Glutamatergic neuron (in vitro differentiated cells): ENCODE results near the gene ZNF862. TPM values are rescaled to one million over a fixed set of nuclear protein-coding genes. Genes with fewer than 3 reads are reported as not detected.

Experiments used
- DNase-seq: peaks from one replicate; pipeline ENCODE4 v3.0.0; 2022
- H3K27ac Mint-ChIP-seq: one replicate; pipeline ENCODE4 v1.8.0; 2020; ENCODE audit warnings: mild to moderate bottlenecking, mixed read lengths, inconsistent platforms; ENCODE audit not compliant: unreplicated experiment
- H3K27me3 Mint-ChIP-seq: one replicate; pipeline ENCODE4 v1.8.0; 2020; ENCODE audit warnings: mild to moderate bottlenecking, moderate library complexity, mixed read lengths, inconsistent platforms; ENCODE audit not compliant: unreplicated experiment
- H3K36me3 Mint-ChIP-seq: one replicate; pipeline ENCODE4 v1.8.0; 2020; ENCODE audit warnings: mild to moderate bottlenecking, mixed read lengths, inconsistent platforms; ENCODE audit not compliant: unreplicated experiment
- H3K4me1 Mint-ChIP-seq: one replicate; pipeline ENCODE4 v1.8.0; 2020; ENCODE audit warnings: mild to moderate bottlenecking, low read depth, mixed read lengths, inconsistent platforms; ENCODE audit not compliant: unreplicated experiment
- H3K4me3 Mint-ChIP-seq: one replicate; pipeline ENCODE4 v1.8.0; 2020; ENCODE audit warnings: mild to moderate bottlenecking, mixed read lengths, inconsistent platforms; ENCODE audit not compliant: unreplicated experiment
- H3K9me3 Mint-ChIP-seq: one replicate; pipeline ENCODE4 v1.8.0; 2020; ENCODE audit warnings: mild to moderate bottlenecking, moderate library complexity, mixed read lengths, inconsistent platforms; ENCODE audit not compliant: unreplicated experiment
- CTCF ChIP-seq: fragments of 200-600 bp; sonication (generic); IDR thresholded peaks from one replicate; pipeline ENCODE4 v1.5.0; 2021; ENCODE audit not compliant: partially characterized antibody, unreplicated experiment
- total RNA-seq: library from RNA; stranded (reverse); fragmentation: NEBNext Ultra II Directional; extraction: Animal tissue kit (Norgen Biotek cat#: 25700); gene quantifications from one replicate; pipeline ENCODE4 v1.2.1, GENCODE V29; 2021; ENCODE audit not compliant: unreplicated experiment

The ZNF862 gene
- total RNA-seq, 1 donor from 2014 or later, result 12.9 TPM

GRCh38 chr7:149867762-149868622 is 29.8 kb downstream of the ZNF862 start:
- no peak overlapping the region for H3K27ac Mint-ChIP-seq
- peaks cover 5% of the 10 kb centered on the region for H3K4me1 Mint-ChIP-seq
- DNase-seq, result no peak

GRCh38 chr7:149868623-149869290 is 30.6 kb downstream of the ZNF862 start:
- no peaks in the 10 kb centered on the region for H3K36me3 Mint-ChIP-seq
- H3K9me3 Mint-ChIP-seq, result peaks cover 6% of the 10 kb centered on the region
- TF ChIP-seq CTCF, result no peak
- peaks cover 5% of the 10 kb centered on the region for H3K4me1 Mint-ChIP-seq
- DNase-seq, result no peak
- no peak overlapping the region for H3K4me3 Mint-ChIP-seq
- no peak overlapping the region for H3K27ac Mint-ChIP-seq
- no peaks in the 10 kb centered on the region for H3K27me3 Mint-ChIP-seq

More at GRCh38 chr7:149867762-149868622, 29.8 kb downstream of the ZNF862 start:
- H3K36me3 Mint-ChIP-seq, result no peaks in the 10 kb centered on the region
- TF ChIP-seq CTCF, result no peak
- H3K9me3 Mint-ChIP-seq, result peaks cover 4% of the 10 kb centered on the region
- no peak overlapping the region for H3K4me3 Mint-ChIP-seq
- H3K27me3 Mint-ChIP-seq, result no peaks in the 10 kb centered on the region

- no peaks in the 10 kb centered on the region for H3K27me3 Mint-ChIP-seq
- H3K36me3 Mint-ChIP-seq, result no peaks in the 10 kb centered on the region
- no peak for DNase-seq
- peaks cover 5% of the 10 kb centered on the region for H3K4me1 Mint-ChIP-seq
- H3K4me3 Mint-ChIP-seq, result no peak overlapping the region
- no peak for TF ChIP-seq CTCF
- no peak overlapping the region for H3K27ac Mint-ChIP-seq
- H3K9me3 Mint-ChIP-seq, result peaks cover 7% of the 10 kb centered on the region
These were observed 31.1 kb downstream of the ZNF862 start for GRCh38 chr7:149869291-149869650.

GRCh38 chr7:149869867-149870266 is 31.7 kb downstream of the ZNF862 start:
- peaks cover 6% of the 10 kb centered on the region for H3K4me1 Mint-ChIP-seq
- H3K27me3 Mint-ChIP-seq, result no peaks in the 10 kb centered on the region
- H3K4me3 Mint-ChIP-seq, result no peak overlapping the region
- H3K27ac Mint-ChIP-seq, result no peak overlapping the region
- no peak for TF ChIP-seq CTCF
- no peaks in the 10 kb centered on the region for H3K36me3 Mint-ChIP-seq
- H3K9me3 Mint-ChIP-seq, result peaks cover 7% of the 10 kb centered on the region
- no peak for DNase-seq

- TF ChIP-seq CTCF, result no peak
- peaks cover 9% of the 10 kb centered on the region for H3K4me1 Mint-ChIP-seq
- no peak overlapping the region for H3K27ac Mint-ChIP-seq
- no peaks in the 10 kb centered on the region for H3K36me3 Mint-ChIP-seq
- H3K27me3 Mint-ChIP-seq, result no peaks in the 10 kb centered on the region
- peaks cover 7% of the 10 kb centered on the region for H3K9me3 Mint-ChIP-seq
- no peak for DNase-seq
- H3K4me3 Mint-ChIP-seq, result no peak overlapping the region
These were observed 32.1 kb downstream of the ZNF862 start for GRCh38 chr7:149870274-149870673.
